HG03354 (cell line): ENCODE data around the gene TENM4.

ENCODE experiments used
- ATAC-seq: cut with Tn5 transposase; IDR thresholded peaks from one replicate; pipeline ENCODE4 v1.9.1; 2021; ENCODE audit warnings: mild to moderate bottlenecking; ENCODE audit not compliant: unreplicated experiment, poor library complexity, severe bottlenecking

The TENM4 gene

DNA sequence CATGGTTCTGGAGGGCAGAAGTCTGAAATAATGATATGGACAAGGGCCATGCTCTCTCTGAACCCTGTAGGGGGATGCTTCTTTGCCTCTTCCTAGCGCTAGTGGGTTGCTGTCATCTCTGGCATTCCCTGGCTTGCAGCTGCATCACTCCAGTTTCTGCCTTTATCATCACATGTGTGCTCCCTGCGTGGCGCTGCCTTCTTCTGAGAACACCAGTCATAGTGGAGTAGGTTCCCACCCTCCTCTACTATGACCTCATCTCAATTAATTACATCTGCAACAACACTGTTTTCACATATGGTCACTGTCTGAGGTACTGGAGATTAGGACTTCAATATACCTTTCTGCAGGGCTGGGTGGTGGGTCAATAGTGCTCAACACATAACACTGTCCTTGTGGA, 463.8 kb downstream of the TENM4 start:
- ATAC-seq, result no peak

DNA sequence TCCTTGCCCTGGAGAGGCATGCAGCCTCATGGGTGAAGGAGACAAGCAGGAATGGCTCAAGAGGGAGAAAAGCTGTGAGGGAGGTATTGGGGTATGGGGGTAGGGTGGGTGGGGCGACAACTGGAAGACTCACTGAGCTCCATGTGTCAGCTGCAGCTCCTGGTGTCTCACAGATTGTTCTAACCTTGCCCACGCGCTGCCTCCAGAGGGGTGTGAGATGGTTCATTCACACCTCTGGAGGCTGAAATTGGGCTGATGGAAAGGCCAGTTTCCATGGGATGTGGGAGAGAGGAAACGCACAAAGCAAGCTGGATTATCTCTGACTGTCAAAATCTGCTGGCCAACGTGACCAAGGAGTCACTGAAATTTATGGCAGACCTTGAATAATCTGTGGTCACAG, 465.7 kb downstream of the TENM4 start:
- no peak for ATAC-seq

DNA sequence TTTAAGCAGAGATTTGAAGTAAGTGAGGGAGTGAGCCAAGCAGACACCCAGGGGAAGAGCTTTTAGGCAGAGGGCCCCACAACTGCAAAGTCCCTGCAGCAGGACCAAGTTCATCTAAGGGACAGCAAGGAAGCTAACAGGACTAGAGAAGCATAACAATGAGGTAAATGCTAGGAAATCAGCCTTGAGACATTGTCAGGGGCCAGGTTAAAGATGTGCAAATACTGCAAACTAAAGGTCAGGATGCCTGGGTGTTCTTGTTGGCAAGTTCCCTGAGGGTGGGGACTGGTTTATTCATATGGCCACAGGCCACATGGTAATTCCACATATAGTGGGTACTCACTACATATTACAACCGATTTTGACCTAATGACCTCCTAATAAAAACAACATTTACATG, 467.0 kb downstream of the TENM4 start:
- ATAC-seq, result no peak

DNA sequence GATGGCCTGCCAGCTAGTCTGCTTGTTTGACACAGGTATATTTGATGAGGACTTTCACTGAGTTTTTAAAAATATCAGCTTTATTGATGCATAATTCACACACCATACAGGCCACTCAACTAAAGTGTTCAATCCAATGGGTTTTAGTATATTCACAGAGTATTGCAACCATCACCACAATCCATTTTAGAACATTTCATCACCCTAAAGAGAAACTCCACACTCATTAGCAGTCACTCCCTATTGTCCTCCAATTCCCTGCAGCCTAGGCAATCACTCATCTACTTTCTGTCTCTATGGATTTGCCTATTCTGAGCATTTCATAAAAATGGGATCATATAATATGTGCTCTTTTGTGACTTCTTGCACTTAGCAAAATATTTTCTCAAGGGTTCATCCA, 468.2 kb downstream of the TENM4 start:
- ATAC-seq, result no peak

DNA sequence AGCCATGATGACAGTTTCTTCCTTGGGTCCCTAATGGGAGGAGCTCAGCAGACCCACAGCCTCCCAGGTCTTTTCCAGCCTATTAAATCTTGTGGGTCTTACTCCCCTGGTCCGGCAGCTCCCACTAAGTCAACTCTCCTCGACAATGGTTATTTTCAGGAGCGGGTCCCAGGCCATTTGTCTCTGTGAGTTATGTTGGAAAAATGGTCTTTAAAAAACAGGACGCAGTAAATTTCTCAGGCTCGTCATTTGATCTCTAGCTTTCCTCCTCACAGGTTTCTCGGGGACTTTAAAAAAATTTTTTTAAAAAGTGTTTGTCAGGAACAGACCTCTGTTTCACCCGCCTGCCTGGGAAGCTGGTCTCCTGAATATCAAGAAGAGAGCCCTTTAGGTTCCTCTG, 468.7 kb downstream of the TENM4 start:
- no peak for ATAC-seq

DNA sequence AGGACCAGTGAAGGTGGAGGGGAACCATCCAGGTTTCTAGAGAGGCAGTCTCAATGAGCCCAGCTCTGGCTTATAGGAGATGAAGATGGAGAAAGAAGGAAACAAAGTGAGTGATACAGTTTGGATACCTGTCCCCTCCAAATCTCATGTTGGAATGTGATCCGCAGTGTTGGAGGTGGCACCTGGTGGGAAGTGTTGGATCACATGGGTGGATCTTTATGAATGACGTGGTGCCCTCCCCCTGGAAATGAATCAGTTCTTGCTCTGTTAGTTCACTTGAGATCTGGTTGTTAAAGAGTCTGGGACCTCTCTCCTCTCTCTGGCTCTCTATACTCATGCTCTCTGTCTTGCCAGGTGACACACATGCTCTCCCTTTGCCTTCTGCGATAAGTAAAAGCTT, 473.0 kb downstream of the TENM4 start:
- no peak for ATAC-seq

DNA sequence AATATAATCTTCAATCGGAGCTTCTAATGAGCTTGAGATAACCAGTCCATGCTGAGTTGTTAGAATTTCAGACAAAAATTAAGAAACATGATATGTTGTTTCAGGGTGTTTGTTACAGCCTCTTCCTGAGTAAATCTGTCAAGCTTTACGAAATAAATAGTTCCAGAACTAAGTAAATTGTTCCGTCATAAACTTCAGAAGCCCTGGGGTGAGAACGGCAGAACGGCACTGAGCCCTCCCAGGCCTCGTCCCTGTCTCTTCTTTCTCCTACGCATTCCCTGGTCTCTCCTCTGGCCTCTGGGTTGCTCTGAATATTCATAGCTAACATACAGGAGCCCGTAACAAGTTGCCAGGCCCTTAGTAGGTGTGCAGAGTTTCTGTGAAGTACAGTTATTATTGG, 475.4 kb downstream of the TENM4 start:
- ATAC-seq, result no peak

DNA sequence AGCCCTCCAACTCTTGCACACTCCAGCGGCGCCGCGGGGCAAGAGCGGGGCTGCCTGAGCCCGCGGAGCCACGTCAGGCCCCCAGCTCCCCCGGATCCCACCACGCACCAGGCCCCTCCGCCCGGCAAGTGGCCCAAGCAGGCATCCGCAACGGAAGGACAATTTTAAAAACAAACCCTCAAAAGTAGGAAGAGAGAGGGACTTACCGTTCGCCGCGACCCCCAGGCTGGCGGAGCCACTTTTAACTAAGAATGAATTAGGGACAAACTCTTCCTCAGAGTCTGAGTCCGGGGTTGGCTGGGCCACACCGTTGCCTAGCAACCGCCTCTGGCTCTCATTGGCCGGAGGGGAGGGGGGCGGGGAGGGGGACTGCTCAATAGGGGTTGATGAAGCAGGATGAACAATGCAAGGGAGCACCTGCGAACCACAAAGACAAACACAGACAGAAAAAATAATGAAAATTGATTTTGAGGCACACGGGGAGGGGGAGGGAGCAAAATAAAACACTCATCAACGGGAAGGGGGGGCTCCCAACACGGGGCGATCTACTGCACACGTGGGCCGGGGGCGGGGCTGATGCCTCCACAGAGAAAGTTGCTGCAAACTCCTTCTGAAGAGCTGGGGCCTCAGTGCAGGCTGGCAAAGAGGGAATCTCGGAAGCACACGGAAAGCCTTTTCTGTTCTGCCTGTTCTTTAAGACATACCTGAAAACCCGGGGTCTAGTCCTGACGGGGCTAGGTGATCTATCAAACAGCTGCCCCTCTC, 478.7 kb downstream of the TENM4 start:
- ATAC-seq, result no peak

DNA sequence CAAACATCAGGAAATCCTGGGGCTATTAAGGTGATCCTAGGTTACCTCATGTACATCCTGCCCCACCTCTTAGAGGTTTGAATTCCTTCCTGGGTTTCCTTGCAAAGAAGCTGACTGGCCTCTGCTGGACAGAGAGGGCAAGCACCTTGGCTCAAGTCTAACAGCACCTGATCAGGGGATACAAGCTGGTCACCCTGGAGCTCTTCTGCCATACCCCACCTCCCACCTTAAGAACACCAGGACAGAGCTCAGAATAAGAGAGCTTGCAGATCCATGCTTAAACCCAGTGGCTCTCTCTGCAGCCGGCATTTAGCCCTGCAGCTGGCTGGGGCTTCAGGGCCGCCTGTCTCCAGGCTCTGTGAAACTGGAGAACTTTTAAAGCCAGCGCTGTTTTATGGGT, 479.6 kb downstream of the TENM4 start:
- no peak for ATAC-seq

DNA sequence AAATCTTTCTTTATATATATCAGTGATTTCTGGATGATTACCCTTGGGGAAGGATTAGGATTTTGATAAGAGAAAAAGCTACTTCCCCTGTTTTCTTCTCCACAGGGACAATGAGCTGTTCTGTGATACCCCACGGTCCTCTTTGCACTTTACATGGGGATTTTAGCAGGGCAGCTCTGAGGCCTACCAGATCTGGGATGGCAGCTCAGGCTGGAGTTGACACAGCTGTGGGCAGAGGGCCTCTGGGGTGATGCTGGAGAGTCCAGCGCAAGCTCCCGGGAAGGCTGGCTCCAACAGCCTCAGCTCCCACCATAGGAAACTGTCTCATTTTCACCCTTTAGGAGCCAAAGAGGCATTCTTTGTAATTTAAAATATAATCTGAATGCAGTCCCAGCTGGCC, 482.4 kb downstream of the TENM4 start:
- no peak for ATAC-seq

DNA sequence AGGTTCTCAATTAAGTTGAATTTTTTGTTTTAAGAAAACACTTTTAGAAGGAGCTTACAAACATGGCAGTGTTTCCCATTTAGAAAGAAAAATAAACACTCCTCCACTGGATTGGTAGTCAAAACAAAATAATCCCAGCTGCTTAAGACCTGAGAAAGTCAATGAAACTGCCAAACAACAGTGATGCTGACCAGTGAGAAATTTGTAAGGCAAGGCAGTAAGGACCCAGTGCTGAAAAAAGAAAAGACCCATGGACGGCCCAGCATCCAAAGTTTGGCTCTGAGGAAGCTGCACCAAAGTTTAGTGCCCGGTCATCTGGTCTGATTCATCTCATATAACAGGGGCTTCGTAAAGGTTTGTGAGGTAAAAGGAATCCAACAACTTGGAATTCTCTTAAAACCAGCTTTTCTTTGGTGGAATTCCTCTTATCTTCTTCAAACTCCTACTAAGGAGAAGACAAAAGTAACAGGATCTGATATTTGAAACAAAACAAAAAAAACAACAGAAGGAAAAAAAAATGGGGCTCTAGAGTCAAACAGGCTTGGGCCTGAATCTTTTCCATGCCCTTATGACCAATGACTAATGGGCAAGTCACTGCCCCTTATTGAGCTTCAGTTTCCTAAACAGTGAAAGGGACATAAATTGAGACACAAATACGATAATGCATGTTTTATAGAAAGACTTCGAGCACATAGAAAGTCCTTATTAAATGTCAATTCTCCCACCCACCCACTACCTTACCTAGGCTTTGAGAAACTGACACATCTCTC, 483.2 kb downstream of the TENM4 start:
- no peak for ATAC-seq

DNA sequence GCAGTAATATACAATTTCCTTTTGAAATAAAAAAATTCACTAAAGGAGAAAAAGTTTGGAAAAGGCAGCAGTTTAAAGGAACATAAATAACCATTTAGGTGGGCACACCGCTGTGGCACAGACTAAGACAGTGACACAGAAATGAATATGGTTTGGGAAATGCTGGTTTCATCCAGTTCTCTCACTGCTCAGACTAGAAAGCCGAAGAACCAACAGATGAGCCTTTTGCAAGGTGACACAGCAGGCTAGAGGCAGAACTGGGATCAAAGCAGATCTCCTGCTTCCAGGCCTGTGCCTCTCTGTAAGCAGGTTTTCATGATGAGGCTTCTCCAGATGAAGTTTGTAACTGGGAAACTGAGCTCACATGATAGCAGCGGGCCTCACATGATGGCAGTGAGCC, 486.1 kb downstream of the TENM4 start:
- ATAC-seq, result no peak

DNA sequence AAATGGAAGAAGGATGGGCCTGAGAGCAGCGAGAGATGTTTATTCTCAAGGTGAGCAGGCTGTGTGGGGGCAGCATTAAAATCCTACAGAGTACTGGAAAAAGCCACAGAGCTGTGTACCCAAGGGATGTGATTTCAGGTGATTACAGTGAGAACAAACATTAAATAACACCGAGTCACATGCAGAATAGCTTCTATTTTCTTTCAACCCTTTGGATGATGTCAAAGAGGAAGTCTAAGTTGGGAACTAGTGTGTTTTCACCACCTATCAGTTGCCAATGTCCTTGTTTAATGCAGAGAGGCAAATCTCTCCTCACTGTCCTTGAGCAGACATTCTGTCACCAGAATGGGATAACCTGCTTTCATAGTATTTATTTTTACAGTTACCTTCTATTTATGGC, 486.6 kb downstream of the TENM4 start:
- no peak for ATAC-seq

DNA sequence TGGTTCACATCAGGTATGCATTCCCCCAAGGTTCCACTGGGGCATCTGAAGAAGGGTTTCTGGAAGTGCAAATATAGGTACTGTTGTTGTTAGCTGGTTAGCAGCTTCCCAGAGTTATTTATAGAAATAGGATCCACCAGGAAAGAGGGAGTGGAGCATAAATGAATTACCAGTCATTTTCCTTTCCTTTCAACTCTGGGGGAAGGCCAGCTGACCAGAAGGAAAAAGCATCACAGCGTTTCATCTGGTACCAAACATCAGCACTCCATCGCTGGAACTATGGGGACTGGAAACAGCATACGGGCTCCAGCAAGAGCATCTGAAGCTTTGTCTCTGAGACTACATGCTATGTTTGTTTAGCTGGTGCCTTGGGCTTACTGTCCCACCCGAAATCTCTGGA, 487.9 kb downstream of the TENM4 start:
- ATAC-seq, result no peak

DNA sequence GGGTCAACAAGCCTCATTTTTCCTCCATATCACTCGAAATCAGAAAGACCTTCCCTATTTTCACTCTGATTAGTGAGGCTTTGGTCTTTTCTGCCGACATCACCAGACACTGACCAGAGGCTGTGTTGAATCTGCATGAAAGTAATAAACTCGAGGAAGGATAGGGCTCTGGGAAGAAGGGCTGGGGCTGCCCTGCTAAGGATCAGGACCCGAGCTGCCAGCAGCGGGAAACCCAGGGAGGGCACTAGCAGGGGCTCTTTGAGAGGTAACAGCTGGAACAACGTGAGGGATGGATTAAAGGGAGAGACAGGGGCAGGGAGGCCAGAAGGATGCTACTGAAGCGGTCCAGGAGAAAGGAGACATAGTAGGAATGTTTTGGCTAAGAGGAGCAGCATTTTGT, 488.7 kb downstream of the TENM4 start:
- ATAC-seq, result no peak

DNA sequence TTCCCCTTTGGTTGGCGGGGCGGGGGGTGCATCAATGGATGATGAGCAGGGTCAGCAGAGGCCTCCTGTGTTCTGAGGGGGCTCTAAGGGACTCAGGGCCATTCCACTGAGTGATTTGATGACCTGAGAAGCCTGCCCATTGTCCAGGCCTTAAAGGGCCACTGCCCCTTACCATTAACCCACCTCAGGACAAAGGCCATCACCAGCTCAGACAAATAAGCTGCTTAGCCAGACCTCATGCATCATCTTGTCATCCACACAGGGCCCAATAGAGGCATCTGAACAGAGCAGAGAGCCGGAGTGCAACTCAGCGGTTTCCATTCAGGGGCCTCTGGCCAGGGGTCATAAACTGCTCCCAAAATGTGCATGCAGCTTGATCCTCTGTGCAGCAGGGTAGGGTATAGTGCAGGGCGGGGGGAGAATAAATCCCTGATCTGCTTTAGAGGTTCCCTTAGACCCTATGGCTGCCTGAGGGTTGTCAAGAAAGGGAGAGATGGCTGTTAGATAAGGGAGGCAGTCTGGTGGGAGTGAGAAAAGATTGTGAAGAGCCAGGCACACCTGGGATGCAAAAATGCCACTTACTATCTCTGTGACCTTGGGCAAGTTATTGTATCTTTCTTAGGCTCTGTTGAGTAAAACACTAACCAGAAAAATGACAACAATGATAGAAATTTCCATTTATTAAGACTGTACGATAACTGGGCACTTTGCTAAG, 490.7 kb downstream of the TENM4 start:
- no peak for ATAC-seq

DNA sequence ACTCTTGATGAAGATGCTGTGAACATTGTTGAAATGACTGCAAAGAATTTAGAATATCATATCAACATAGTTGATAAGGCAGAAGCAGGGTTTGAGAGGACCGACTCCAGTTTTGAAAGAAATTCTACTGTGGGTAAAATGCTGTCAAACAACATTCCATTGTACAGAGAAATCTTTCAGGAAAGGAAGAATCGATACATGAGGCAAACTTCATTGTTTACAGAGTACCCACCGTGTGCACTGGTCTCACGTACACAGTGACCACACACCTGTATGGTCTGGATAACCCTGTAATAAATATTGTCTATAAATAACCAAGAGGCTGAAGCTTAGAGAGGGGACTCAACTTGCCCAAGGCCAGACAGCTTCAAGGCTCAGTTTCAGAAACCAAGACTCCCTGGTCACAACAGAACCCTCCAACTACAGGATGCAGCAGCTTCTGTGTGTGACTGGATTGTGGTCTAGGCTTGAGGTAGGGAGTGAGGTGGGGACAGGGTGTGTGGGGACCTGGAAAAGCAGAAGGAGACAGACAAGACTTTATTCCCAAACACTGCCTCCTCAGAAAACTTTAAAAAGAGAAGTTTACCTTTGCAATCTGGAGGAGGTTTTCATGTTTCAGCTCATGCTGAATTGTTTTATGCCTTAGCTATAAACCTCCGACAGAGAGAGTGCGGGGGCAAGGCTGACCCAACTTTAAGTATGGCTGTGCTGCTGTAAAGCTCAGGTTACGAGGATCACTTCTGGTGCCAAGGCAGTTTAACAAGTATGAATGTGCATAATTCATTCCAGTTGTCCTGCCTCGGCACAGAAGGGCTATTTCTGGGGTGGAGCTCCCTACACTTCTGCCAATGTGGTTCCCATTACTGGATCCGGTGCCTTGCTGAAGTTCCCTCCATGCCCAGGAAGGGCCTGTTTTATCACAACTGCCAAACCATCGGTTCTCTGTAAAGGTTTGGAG, 493.6 kb downstream of the TENM4 start:
- ATAC-seq, result no peak

DNA sequence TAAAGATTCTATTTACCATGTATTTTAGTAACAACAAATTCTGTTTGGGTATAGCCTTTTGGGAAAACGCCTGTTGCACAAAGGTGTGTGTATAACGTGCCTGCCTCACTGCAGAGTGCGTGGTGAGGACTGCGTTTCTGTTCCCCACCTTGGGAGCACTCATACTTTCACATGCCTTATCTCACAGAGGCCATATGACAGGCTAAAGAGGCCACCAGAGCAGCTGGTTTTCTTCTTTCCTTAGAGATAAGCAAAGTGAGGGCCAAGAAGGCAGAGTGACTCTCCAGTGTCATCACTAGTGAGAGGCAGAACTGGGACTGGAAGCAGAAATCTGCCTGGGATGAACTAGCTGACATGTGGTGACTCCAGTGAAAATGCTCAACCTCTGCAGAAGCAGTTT, 497.0 kb downstream of the TENM4 start:
- no peak for ATAC-seq

DNA sequence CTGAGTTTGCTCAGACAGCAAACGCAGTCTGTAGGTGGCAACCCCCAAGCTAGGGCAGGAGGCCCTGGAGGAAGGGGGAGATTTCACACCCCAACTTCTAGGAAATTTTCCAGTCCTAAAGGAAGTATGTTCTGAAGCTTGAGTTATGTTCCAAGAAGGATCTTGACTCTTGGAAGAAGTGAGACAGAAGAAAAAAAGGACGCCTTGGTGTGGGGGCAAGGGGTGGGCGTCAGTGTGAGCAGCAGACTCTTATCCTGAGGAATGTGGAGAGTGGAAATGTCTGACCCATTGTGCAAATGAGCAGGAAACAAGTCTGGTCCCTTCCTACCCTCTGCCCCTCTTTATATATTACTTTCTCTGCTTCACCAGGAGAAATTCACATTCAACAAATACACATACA, 497.7 kb downstream of the TENM4 start:
- ATAC-seq, result no peak
